ENCODE measurements around the gene FUBP3. TPM values are rescaled to one million over a fixed set of nuclear protein-coding genes. Genes with fewer than 3 reads are reported as not detected.
A peak's percentile ranks its signal among the peaks of the same experiment; 100 is the strongest.

Gene FUBP3
- total RNA-seq, 1 donor from 2014 or later: 21.9 TPM

DNA sequence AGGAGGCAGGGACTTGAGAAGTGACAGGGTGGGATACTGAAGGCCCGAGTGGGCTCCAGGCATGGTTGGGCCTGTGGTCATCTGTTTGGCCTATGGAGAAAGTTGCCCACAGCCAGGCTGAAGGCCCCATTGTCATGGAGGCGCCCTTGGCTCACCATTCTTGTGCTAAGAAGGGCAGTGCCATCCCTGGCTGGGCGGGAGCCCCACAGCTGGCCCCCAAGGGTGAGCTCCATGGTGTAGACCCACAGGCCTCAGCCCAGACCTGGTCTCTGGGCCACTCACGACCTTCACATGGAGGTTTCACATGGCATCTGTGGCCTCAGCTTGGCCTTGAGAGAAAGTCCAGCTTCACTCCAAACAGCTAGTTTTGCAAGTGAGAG, 50.7 kb downstream of the FUBP3 start:
- intact Hi-C loops (cut with DNase I): loop anchor here (5.0 kb wide), 1 partner anchor 178 kb away; no protein-coding TSS in a partner anchor
- ATAC-seq (no peak), DNase-seq (ENCODE audit: missing footprints) (peak; percentile 42)

GRCh38 chr9:130630506-130631330, 51.3 kb downstream of the FUBP3 start:
- ATAC-seq: peak; percentile 77
- intact Hi-C loops (cut with DNase I): loop anchor here (5.0 kb wide), 1 partner anchor 178 kb away; no protein-coding TSS in a partner anchor

GRCh38 chr9:130631331-130632080, 52.1 kb downstream of the FUBP3 start:
- intact Hi-C loops (cut with DNase I): loop anchor here (5.0 kb wide), 1 partner anchor 179 kb away; no protein-coding TSS in a partner anchor
- ATAC-seq (no peak), DNase-seq (ENCODE audit: missing footprints) (peak; percentile 32)

More at GRCh38 chr9:130630506-130631330, 51.3 kb downstream of the FUBP3 start:
- DNase-seq (ENCODE audit: missing footprints): peak; percentile 80

GRCh38 chr9:130632081-130632710, 52.8 kb downstream of the FUBP3 start:
- intact Hi-C loops (cut with DNase I): loop anchor here (5.0 kb wide), 1 partner anchor 180 kb away; no protein-coding TSS in a partner anchor
- ATAC-seq: no peak
- peak; percentile 43 for DNase-seq (ENCODE audit: missing footprints)

GRCh38 chr9:130632841-130633240, 53.5 kb downstream of the FUBP3 start:
- intact Hi-C loops (cut with DNase I): loop anchor here (5.0 kb wide), 1 partner anchor 181 kb away; no protein-coding TSS in a partner anchor
- peak; percentile 20 for DNase-seq (ENCODE audit: missing footprints)
- no peak for ATAC-seq

DNA sequence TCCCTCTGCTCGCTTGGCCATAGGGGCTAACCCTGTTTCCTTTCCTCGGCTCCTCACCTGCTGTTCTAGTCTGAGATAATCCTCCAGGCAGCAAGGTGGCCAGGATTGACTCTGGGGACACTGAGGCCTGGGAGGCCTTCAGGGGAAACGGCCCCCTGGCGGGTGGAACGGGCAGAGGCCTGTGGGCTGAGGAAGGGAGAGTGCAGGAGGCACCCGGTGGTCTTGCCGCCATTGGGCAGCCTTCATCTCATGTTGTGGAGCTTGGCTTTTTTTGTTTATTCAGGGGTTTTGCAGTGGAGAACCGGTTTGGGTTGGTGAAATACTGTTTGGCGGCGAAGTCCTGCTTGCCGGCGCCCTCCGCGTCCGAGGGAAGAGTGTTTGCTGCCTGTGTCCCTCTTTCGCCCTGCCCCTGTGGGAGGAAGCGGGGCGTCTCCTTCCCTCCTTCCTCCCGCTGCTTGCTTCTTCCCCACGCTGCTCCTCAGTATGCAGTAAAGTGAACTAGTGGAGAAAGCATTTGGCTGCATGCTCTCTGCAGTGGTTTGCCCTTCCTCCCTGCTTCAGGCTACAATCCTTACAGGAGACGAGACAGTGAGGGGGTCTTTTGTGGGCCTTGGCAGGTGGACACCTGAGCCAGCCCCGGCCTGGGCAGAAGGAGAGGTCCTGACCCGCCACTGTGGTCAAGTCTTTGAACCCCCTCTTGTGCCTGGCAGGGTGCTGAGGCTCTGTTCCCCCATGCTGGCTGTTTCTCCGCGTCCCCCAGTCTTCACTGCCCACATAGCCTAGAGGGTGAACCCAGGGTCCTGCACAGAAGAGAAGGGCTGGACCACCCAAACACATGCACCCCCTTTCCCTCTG, 54.2 kb downstream of the FUBP3 start:
- ATAC-seq (no peak), DNase-seq (ENCODE audit: missing footprints) (peak; percentile 52)
- intact Hi-C loops (cut with DNase I): loop anchor here (5.0 kb wide), 1 partner anchor 181 kb away; no protein-coding TSS in a partner anchor

DNA sequence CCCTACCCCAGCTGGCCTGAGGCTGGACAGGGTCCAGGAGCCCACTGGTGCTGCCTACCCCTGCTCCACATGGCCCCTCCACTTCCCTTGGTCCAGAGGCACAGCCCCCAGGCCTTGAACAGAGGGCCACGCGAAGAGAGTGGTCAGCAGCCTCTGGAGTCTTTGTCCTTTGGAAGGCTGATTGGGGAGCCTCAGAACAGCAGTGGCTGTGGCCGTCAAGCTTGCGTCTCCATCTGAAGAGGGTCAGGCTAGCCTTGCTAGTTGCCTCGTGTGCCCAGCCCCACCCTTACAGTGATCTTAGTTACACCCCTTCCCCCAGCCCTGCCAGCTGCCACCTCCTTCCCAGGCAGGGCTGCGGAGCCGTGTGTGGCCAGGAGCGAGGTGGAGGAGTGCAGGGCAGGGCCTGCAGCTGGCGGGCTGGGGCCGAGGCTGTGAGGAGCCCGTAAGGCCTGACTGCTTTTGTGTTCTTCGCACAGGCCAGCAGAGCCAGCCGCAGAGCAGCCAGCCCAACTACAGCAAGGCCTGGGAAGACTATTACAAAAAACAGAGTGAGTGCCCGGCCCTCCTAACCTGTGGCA, 54.9 kb downstream of the FUBP3 start:
- ATAC-seq (no peak), DNase-seq (ENCODE audit: missing footprints) (peak; percentile 17)
- intact Hi-C loops (cut with DNase I): loop anchor here (5.0 kb wide), 1 partner anchor 182 kb away; no protein-coding TSS in a partner anchor

DNA sequence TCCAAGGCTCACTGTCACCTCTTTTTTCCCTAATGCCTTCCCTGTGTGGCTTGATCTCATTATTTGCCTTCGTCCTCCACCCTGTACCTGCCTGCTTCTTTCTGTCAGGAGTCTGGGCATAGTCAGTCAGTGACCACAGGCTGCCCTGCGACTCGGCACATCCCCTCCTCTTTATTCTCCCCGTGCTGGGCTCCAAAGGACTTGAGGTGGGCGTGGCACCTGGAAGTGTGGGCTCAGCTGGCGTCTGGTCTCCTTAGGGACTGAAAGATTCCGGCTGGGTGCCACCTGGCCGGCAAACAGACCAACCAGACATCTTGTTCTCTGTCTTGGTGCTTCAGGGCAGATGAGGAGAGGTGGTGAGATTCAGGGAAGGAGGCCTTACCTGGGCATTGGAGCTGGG, 55.4 kb downstream of the FUBP3 start:
- peak; percentile 32 for DNase-seq (ENCODE audit: missing footprints)
- no peak for ATAC-seq
- intact Hi-C loops (cut with DNase I): loop anchor here (5.0 kb wide), 1 partner anchor 182 kb away; no protein-coding TSS in a partner anchor

DNA sequence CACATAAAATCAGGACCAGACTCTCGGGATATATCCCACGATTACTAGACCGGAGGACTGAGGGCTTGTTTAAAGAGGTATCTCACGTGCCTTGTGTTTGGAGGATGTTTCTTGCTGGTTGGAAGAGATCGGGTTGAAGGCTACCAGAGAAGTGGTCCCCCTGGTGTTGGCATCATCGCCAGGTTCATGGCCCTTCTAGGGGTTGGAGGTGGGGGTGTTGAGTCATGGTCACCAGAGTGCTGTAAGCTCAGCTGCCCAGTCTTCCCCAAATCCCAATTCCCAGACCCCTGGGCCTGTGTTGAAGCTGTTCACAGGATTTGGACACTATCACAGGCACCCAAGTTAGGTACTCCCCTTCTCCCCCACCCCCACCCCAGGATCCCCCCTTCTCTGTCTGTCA, 55.9 kb downstream of the FUBP3 start:
- DNase-seq (ENCODE audit: missing footprints) (no peak), ATAC-seq (no peak)
- intact Hi-C loops (cut with DNase I): no loop called here

- ATAC-seq (no peak), DNase-seq (ENCODE audit: missing footprints) (peak; percentile 34)
- intact Hi-C loops (cut with DNase I): no loop called here
Observed at GRCh38 chr9:130635721-130636647, 56.6 kb downstream of the FUBP3 start.

DNA sequence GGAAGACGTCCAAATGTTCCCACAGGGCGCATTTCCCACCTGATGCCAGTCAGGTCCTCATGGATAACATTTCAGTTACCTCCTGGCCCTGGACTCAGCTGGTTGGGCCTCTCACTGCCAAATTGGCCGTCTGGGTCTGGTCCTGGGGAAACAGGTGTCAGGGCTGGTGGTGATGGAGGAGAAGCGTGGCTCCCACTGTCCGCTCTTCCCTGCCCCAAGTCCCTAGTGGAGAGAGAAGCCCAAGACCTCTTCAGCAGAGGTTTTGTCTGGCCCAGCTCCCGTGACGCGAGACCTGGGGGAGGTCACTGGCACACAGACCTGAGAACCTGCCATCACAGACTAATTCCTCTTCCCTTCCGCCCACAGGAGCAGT, 57.3 kb downstream of the FUBP3 start:
- no peak for ATAC-seq
- intact Hi-C loops (cut with DNase I): no loop called here
- DNase-seq (ENCODE audit: missing footprints): peak; percentile 17

- DNase-seq (ENCODE audit: missing footprints): peak; percentile 37
- no peak for ATAC-seq
Observed at GRCh38 chr9:130638284-130639123, 59.1 kb downstream of the FUBP3 start.

DNA sequence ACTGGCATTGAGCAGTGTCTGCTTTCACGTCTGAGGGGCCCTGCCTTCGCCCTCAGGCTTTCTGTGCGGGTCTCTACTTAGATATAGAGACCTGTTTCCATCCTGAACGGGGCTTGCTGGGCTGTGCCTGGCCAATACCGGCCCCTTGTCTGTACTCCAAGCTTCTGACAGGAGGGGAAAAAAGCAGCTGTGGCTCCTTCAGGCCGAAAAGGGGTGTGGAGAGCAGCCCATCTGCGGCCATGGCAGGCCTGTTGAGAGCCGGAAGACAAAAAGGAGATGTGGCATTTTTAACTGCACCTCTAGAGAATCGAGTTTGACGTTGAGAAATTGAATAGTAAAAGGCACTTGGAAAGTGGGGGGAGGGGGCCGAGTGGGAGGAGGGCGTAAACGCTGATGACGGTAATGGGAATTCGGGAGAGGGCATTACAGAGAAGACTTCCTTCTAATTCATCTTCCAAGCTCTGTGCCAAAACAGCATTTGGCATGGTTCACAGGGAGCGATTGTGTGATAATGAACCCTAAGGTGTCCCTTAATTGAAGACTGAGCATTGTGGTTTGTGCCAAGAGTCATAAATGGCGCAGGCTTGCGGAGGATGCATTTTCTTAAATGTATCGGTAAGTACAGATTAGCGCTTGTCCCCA, 59.9 kb downstream of the FUBP3 start:
- intact Hi-C loops (cut with DNase I): no loop called here
- peak; percentile 61 for DNase-seq (ENCODE audit: missing footprints)
- no peak for ATAC-seq

More at GRCh38 chr9:130638284-130639123, 59.1 kb downstream of the FUBP3 start:
- intact Hi-C loops (cut with DNase I): no loop called here

GRCh38 chr9:130639866-130640555, 60.6 kb downstream of the FUBP3 start:
- intact Hi-C loops (cut with DNase I): no loop called here
- DNase-seq (ENCODE audit: missing footprints) (peak; percentile 33), ATAC-seq (no peak)

- peak; percentile 1 for DNase-seq (ENCODE audit: missing footprints)
- intact Hi-C loops (cut with DNase I): no loop called here
- ATAC-seq: no peak
Observed at GRCh38 chr9:130640681-130641080, 61.3 kb downstream of the FUBP3 start.

Data from Right ventricle myocardium inferior (tissue), 1 donor.